GM12874 (cell line): ENCODE measurements around the gene CACNA2D3.

Experiments
- CTCF ChIP-seq: IDR thresholded peaks from 2 replicates; pipeline ENCODE4 v1.5.1; 2011; ENCODE audit warnings: low read depth, mild to moderate bottlenecking, control low read depth, low read length, moderate library complexity; ENCODE audit not compliant: insufficient read depth

The CACNA2D3 gene

GRCh38 chr3:54745843-54746242 lies 623.5 kb downstream of the CACNA2D3 start:
- TF ChIP-seq CTCF: no peak

GRCh38 chr3:54746722-54747121 lies 624.4 kb downstream of the CACNA2D3 start:
- TF ChIP-seq CTCF: no peak

GRCh38 chr3:54755756-54756155 lies 633.4 kb downstream of the CACNA2D3 start:
- no peak for TF ChIP-seq CTCF

GRCh38 chr3:54756330-54756731 lies 634.0 kb downstream of the CACNA2D3 start:
- no peak for TF ChIP-seq CTCF

- TF ChIP-seq CTCF: no peak
These were observed 636.1 kb downstream of the CACNA2D3 start for GRCh38 chr3:54758461-54758860.

GRCh38 chr3:54759166-54759565 lies 636.8 kb downstream of the CACNA2D3 start:
- TF ChIP-seq CTCF: no peak

- TF ChIP-seq CTCF: no peak
These were observed 637.8 kb downstream of the CACNA2D3 start for GRCh38 chr3:54760201-54760600.

GRCh38 chr3:54761637-54762036 lies 639.3 kb downstream of the CACNA2D3 start:
- no peak for TF ChIP-seq CTCF
